ENCODE data around the gene THRSP. TPM values are rescaled to one million over a fixed set of nuclear protein-coding genes. Genes with fewer than 3 reads are reported as not detected.
"Not testable (repeated sequence)": the region's sequence is repeated elsewhere in the genome, so short reads cannot be mapped to it uniquely, and the experiment has no call there.

Gene THRSP
- total RNA-seq, 4 donors from 2014 or later: 12.7 to 119 (median 15.6) TPM

- TF ChIP-seq, protein P1, sequence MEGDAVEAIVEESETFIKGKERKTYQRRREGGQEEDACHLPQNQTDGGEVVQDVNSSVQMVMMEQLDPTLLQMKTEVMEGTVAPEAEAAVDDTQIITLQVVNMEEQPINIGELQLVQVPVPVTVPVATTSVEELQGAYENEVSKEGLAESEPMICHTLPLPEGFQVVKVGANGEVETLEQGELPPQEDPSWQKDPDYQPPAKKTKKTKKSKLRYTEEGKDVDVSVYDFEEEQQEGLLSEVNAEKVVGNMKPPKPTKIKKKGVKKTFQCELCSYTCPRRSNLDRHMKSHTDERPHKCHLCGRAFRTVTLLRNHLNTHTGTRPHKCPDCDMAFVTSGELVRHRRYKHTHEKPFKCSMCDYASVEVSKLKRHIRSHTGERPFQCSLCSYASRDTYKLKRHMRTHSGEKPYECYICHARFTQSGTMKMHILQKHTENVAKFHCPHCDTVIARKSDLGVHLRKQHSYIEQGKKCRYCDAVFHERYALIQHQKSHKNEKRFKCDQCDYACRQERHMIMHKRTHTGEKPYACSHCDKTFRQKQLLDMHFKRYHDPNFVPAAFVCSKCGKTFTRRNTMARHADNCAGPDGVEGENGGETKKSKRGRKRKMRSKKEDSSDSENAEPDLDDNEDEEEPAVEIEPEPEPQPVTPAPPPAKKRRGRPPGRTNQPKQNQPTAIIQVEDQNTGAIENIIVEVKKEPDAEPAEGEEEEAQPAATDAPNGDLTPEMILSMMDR (IDR thresholded peaks at IDR 0.05): no peak
- ATAC-seq (ENCODE audit: low FRiP score) (no peak), DNase-seq (ENCODE audit: low spot score) (no peak)
These were observed 24.9 kb upstream of the THRSP start for GRCh38 chr11:78038697-78039313.

GRCh38 chr11:78039391-78039918 lies 24.2 kb upstream of the THRSP start:
- no peak for ATAC-seq (ENCODE audit: low FRiP score)
- TF ChIP-seq, protein P1 (IDR thresholded peaks at IDR 0.05): no peak
- no peak for DNase-seq (ENCODE audit: low spot score)

GRCh38 chr11:78039919-78040671 lies 23.6 kb upstream of the THRSP start:
- DNase-seq (ENCODE audit: low spot score) (peak; percentile 42), ATAC-seq (ENCODE audit: low FRiP score) (peak; percentile 75)
- TF ChIP-seq, protein P1 (IDR thresholded peaks at IDR 0.05): no peak

DNA sequence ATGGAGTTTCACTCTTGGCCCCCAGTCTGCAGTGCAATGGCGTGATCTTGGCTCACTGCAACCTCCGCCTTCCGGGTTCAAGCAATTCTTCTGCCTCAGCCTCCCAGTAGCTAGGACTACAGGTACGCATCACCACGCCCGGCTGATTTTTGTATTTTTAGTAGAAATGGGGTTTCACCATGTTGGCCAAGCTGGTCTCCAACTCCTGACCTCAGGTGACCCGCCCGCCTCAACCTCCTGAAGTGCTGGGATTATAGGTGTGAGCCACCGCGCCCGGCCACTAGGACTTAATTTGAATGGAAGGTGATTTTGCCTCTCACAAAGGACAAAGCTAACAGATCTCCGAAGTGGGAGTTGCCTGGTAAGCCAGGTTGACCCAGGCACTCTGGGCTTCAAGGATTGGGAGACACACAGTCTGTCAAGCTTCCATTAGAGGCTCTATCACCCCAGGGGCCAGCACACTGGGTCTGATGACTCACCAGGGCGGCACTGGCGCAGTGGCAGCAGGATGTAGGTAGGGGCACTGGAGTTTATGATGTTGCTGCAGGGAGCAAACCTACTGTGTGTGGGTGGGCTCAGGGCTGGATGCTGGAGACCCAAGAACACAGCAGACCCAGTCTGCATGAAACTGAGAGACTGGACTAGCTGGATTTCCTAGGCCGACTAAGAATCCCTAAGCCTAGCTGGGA lies 22.8 kb upstream of the THRSP start:
- ATAC-seq (ENCODE audit: low FRiP score): no peak
- TF ChIP-seq, protein P1 (IDR thresholded peaks at IDR 0.05): no peak
- DNase-seq (ENCODE audit: low spot score): no peak

DNA sequence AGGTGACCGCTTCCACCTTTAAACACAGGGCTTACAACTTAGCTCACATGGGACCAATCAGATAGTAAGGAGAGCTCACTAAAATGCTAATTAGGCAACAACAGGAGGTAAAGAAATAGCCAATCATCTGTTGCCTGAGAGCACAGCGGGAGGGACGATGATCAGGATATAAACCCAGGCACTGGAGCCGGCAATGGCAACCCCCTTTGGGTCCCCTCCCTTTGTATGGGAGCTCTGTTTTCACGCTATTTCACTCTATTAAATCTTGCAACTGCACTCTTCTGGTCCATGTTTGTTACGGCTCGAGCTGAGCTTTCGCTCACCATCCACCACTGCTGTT lies 22.3 kb upstream of the THRSP start:
- not testable (repeated sequence) for ATAC-seq (ENCODE audit: low FRiP score); DNase-seq (ENCODE audit: low spot score)

- ATAC-seq (ENCODE audit: low FRiP score) (no peak), DNase-seq (ENCODE audit: low spot score) (no peak)
- TF ChIP-seq, protein P1 (IDR thresholded peaks at IDR 0.05): no peak
These were observed 21.7 kb upstream of the THRSP start for GRCh38 chr11:78041843-78042440.

GRCh38 chr11:78044706-78045105 lies 19.0 kb upstream of the THRSP start:
- DNase-seq (ENCODE audit: low spot score): no peak
- no peak for ATAC-seq (ENCODE audit: low FRiP score)
- TF ChIP-seq, protein P1 (IDR thresholded peaks at IDR 0.05): no peak

All from omental fat pad (tissue), 4 donors.